Skin epidermis (tissue), 12 donors: ENCODE results near the gene NSMF.
A peak's percentile ranks its signal among the peaks of the same experiment; 100 is the strongest.

ENCODE experiments used
- H3K27ac ChIP-seq, 21 experiments: fragments of 200-600 bp; sonication (generic) in 11 of 21; one replicate each; pipeline ENCODE4 v1.5.0; 2020; ENCODE audit warnings: mild to moderate bottlenecking in 3 of 21, inconsistent platforms in 2 of 21, moderate library complexity in 2 of 21
- H3K4me3 ChIP-seq, 7 experiments: fragments of 200-600 bp; sonication (generic) in 2 of 7; one replicate each; pipeline ENCODE4 v1.5.0; 2020; ENCODE audit warnings: inconsistent platforms in 2 of 7, mild to moderate bottlenecking in 2 of 7, moderate library complexity in 1 of 7

Gene NSMF

DNA sequence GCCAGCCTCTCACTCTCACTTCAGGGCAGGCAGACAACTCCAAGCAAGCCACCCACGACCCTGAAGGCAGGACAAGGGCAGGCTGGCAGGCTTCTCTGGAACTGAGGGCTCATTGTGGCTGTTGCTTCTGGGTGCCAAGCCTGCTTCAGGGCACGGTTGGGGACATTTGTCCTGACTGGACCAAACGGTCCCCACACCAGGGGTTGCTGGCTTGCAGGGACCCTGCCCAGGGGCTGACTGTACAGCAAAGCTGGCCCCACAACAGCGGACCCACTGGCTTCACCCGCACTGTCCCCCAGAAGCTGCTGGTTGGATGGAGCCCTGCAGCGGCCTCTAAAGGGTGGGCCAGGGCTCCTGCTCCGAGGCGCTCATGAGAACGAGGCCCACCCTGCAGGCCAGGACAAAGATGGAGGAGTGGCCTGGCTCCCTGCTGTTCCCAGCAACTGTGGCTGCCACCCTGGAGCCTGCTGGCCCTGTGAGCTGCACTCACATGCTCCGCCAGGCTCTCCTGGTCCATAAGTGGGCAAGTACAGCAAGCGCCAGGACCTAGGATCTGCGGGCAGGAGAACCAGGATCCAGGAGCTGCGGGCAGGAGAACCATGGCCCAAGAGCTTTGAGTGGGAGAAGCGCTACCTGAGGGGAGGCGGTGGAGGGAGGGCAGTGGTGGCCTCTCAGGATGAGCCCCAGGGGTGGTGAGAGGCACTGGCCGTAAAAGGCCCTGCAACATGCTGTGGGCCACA lies 34.4 kb upstream of the NSMF start:
- Histone ChIP-seq H3K4me3 (no peak overlapping the region), H3K27ac (no peak overlapping the region)

GRCh38 chr9:137492464-137493363 lies 33.6 kb upstream of the NSMF start:
- H3K4me3 ChIP-seq = no peak overlapping the region
- H3K27ac ChIP-seq = no peak overlapping the region

DNA sequence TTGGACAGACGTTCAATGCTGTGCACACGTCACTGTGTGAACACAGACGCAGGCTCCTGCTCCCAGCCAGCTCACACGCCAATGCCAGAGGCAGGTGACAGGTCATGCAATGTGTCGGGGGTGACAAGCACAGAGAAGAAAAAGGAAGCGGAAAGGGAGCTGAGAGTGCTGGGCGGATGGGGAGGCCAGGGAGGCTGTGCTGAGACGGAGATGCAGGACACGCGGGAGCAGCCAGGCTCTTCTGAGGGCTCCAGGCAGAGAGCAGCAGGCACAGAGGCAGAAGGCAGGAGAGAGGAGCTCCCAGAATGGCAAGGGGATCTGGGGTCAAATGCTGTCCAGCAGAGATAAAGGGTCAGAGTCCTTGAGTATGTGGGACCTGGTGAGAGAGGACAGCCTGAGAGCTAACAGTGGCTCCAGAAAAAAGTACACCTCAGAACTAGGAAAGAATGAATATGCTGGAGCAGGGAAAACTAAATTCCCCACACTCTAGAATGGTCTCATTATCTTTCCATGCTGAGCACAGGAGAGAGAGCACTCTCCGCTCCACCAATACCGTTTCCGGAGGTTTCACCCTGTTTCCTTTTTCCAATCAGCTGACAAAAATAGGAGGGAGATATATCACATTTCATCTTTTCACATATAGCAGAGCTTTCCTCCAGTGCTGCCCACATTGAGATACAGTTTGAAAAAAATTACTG lies 32.8 kb upstream of the NSMF start:
- no peak overlapping the region for H3K27ac ChIP-seq
- no peak overlapping the region for H3K4me3 ChIP-seq

DNA sequence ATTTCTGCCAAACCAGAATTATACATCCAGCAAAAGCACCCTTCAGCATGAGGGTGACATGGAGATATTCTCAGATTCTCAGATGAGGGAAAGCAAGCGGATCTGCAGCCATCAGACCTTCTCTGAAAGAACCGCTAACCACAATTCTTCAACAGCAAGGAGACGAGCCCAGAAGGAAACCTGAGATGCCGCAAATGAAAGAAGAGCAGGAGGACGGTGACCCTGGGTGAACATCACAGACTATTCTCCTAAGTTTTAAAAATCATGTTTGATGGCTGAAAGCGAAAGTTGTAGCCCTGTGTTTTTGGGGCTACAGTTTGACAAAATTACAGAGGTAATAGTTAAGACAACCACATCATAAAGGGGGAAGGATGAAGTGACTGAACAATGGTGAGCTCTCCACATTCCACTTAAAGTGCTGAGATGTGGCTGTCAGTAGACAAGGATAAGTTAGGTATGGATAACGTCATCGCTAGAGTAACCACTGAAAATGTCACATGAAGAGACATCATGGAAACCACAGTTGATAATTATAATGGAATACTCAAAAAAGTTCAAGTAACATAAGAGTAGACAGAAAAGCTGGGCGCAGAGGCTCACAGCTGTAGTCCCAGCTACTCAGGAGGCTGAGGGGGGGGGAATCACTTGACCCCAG lies 31.5 kb upstream of the NSMF start:
- H3K27ac ChIP-seq = no peak overlapping the region

GRCh38 chr9:137488906-137489305 lies 29.8 kb upstream of the NSMF start:
- Histone ChIP-seq H3K4me3 (no peak overlapping the region), H3K27ac (no peak overlapping the region)

More for the DNA sequence above, 31.5 kb upstream of the NSMF start:
- no peak overlapping the region for H3K4me3 ChIP-seq

- Histone ChIP-seq H3K4me3 (no peak overlapping the region), H3K27ac (no peak overlapping the region)
Measured at GRCh38 chr9:137488327-137488653, 29.2 kb upstream of the NSMF start.

GRCh38 chr9:137487454-137488326 lies 28.6 kb upstream of the NSMF start:
- H3K27ac ChIP-seq = no peak overlapping the region
- no peak overlapping the region for H3K4me3 ChIP-seq

DNA sequence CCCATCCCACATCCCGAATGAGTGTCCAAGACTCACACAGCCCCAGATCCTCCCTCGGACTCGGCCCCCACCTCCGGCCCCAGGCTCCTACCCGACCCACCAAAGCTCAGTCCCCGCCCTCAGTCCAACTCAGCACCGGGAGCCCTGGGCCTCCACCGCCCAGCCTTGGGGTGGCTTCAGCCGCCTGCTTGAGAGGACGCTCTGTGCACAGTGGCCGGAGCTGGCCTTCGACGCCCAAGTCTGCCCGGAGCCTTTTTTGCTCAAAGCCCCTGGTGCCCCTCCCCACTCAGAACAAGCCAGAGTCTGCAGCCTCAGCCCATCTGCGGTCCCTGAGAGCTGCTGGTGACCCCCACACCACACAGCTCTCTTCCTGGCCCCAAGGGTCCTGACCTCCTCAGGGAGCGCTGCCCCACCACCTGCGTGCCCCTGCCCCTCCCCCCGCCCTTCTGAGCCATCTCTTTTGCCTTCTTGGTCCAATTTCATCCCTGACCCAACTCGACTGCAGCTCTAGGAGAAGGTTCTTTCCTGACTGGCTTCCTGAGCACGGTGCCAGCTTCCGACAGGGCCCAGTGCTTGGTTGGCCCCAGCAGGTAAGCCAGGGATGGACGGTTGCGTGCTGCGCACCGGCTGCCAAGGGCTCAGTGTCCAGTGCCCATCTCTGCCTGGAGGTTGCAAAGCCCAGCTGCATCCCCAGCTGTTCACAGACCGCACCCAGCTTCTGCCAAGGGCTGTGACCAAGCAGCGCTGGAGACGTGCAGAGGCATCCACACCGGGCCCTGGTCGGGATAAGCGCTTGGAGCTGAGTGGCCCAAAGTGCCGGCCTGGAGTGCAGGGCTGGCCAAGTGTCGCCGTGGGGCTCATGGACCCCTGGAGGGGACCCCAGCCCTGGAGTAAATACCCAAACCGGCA lies 27.7 kb upstream of the NSMF start:
- no peak overlapping the region for H3K4me3 ChIP-seq
- no peak overlapping the region for H3K27ac ChIP-seq

- Histone ChIP-seq H3K4me3 (no peak overlapping the region), H3K27ac (no peak overlapping the region)
Measured at GRCh38 chr9:137486141-137486490, 27.0 kb upstream of the NSMF start.

DNA sequence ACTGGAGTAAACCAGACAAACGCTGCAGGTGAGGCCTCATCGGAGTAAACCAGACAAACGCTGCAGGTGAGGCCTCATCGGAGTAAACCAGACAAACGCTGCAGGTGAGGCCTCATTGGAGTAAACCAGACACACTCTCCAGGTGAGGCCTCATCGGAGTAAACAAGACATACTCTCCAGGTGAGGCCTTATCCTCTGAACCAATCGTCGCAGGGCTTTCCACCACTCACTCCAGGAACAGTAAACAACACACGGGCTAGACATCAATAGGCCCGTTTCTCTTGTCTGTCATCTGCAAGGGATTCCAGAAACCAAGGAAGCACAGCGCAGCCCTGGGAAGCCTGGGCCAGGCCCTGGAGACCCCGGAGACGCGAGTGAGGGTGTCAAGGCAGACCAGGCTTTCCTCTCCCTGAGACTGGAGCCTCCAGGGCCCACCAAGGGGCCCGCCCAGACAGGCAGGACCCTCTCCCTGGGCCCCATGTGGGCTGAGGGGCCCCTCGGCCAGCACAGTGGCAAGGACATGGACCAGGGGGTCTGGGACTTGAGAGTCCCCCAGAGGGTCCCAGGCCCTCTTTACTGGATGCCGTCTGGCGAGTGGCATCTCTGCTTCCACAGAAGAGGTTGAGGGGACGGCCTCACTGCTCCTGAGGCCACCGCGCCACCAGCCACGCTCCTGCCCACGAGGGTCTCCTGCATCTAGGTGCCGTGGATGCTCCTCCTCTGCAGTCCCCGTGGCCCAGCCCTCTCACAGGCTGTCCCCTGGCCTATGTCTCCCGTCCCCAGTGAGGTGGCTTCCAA lies 26.4 kb upstream of the NSMF start:
- peak overlapping the region in 1 of 21 experiments; percentile 44 for H3K27ac ChIP-seq
- H3K4me3 ChIP-seq = no peak overlapping the region

- Histone ChIP-seq H3K4me3 (no peak overlapping the region), H3K27ac (no peak overlapping the region)
Measured at GRCh38 chr9:137484551-137485315, 25.6 kb upstream of the NSMF start.

GRCh38 chr9:137482094-137482781 lies 23.1 kb upstream of the NSMF start:
- no peak overlapping the region for H3K4me3 ChIP-seq
- no peak overlapping the region for H3K27ac ChIP-seq

DNA sequence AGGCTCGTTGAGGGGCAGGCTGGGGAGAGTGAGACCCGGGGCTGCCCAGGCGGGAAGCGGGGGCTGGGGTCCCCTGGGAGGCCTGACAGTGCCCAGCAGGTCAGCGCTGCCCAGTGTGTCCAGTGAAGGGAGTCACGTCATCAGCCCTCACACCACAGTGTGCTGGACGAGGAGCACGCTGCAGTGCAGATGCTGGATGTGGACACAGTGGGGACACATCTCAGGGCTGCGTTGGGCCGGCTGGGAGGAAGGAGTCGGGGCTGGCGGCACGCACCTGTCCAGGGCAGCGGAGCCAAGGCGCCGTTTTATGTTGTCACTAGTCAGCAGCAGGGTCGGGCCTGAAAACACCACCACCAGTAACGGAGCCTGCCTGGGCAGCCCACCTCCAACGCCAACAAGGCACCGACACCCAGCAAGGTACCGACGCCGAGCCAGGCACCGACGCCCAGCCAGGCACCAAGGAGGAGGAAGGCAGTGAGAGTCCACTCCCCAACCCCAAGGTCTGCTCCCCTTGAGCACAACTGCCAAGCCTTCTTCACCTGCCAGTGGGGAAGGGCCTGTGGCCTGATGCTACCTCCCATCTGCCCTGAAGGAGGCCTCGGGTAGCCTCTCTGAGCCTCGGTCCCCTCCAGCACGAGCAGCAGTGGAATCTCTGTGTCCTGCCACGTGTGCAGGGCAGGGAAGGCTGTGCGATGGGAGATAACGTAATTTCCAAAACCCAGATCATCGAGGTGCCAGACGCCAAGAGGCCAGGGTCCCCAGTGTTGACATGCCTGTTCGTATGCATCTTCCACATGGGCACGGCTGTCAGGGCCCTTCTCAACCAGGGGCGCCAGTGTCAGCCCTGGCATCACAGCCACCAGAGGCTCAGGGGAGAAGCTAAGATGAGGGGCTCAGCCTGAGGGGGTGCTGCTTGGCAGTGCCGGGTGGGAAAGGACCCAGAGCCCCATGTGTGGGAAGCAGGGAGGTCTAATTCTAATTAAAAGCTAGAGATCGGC lies 21.9 kb upstream of the NSMF start:
- H3K4me3 ChIP-seq = no peak overlapping the region
- H3K27ac ChIP-seq = no peak overlapping the region

GRCh38 chr9:137479892-137480685 lies 21.0 kb upstream of the NSMF start:
- no peak overlapping the region for H3K4me3 ChIP-seq
- H3K27ac ChIP-seq = no peak overlapping the region
